HFFc6 (cell line): ENCODE results near the gene ADCY2. TPM values are rescaled to one million over a fixed set of nuclear protein-coding genes. Genes with fewer than 3 reads are reported as not detected.
A peak's percentile ranks its signal among the peaks of the same experiment; 100 is the strongest.

Experiments
- DNase-seq: peaks from one replicate; pipeline ENCODE4 v3.0.0-alpha.2; 2018
- H3K27ac Mint-ChIP-seq: 2 replicates; pipeline ENCODE4 v1.8.0; 2020; ENCODE audit warnings: mild to moderate bottlenecking, mixed read lengths
- H3K27me3 Mint-ChIP-seq: 2 replicates; pipeline ENCODE4 v1.8.0; 2021; ENCODE audit warnings: mild to moderate bottlenecking, moderate library complexity, mixed read lengths; ENCODE audit not compliant: insufficient read depth
- H3K36me3 Mint-ChIP-seq: 2 replicates; pipeline ENCODE4 v1.8.0; 2021; ENCODE audit warnings: low read depth, mixed read lengths
- H3K4me1 Mint-ChIP-seq: 2 replicates; pipeline ENCODE4 v1.8.0; 2020; ENCODE audit warnings: low read depth, mixed read lengths
- H3K4me3 Mint-ChIP-seq: 2 replicates; pipeline ENCODE4 v1.8.0; 2020; ENCODE audit warnings: mild to moderate bottlenecking, moderate library complexity, mixed read lengths
- H3K9me3 Mint-ChIP-seq: 2 replicates; pipeline ENCODE4 v1.8.0; 2020; ENCODE audit warnings: mild to moderate bottlenecking, mixed read lengths
- total RNA-seq, 6 experiments: library from RNA; stranded (reverse); fragmentation: NEBNext Ultra II Directional; extraction: Animal tissue kit (Norgen Biotek cat#: 25700); gene quantifications; 2 replicates in 1 of 6; 3 replicates in 5 of 6; pipeline ENCODE4 v1.2.3, GENCODE V29; 2021
- TF ChIP-seq, protein P1 (sequence below): fragments of 200-600 bp; sonication (generic); IDR thresholded peaks from 2 replicates; pipeline ENCODE4 v1.5.0; 2021; ENCODE audit warnings: antibody characterized with exemption, mild to moderate bottlenecking

ADCY2 gene
- total RNA-seq, 6 experiments from 2014 or later: not detected

GRCh38 chr5:7802855-7803254 is 406.9 kb downstream of the ADCY2 start:
- no peaks in the 10 kb centered on the region for H3K36me3 Mint-ChIP-seq
- H3K4me3 Mint-ChIP-seq: no peak overlapping the region
- H3K9me3 Mint-ChIP-seq: peaks cover 5% of the 10 kb centered on the region; the same call in 1 of the 2 replicates
- no peaks in the 10 kb centered on the region; the same call in 1 of the 2 replicates for H3K27me3 Mint-ChIP-seq
- TF ChIP-seq, protein P1, sequence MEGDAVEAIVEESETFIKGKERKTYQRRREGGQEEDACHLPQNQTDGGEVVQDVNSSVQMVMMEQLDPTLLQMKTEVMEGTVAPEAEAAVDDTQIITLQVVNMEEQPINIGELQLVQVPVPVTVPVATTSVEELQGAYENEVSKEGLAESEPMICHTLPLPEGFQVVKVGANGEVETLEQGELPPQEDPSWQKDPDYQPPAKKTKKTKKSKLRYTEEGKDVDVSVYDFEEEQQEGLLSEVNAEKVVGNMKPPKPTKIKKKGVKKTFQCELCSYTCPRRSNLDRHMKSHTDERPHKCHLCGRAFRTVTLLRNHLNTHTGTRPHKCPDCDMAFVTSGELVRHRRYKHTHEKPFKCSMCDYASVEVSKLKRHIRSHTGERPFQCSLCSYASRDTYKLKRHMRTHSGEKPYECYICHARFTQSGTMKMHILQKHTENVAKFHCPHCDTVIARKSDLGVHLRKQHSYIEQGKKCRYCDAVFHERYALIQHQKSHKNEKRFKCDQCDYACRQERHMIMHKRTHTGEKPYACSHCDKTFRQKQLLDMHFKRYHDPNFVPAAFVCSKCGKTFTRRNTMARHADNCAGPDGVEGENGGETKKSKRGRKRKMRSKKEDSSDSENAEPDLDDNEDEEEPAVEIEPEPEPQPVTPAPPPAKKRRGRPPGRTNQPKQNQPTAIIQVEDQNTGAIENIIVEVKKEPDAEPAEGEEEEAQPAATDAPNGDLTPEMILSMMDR: no peak
- H3K4me1 Mint-ChIP-seq: no peaks in the 10 kb centered on the region
- H3K27ac Mint-ChIP-seq: no peak overlapping the region
- no peak for DNase-seq

DNA sequence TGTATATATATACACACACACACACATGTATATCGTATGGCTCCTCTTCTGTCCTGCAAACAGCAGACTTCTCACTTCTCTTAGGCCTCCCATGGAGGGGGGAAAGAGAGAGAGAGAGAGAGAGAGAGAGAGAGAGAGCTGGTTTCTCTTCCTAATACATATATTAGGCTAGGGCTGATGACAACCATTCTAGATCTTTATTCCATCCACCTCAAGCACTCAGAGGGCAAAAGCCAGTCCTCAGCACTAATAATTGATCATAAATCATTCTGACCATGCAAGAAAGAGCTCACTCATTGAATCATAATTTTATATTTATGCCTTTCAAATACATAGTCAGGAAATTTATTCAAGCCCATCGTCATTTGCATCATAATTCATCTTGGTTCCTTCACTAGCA is 408.0 kb downstream of the ADCY2 start:
- Mint-ChIP-seq H3K27me3 (no peaks in the 10 kb centered on the region; the same call in 1 of the 2 replicates), H3K4me3 (no peak overlapping the region), H3K36me3 (no peaks in the 10 kb centered on the region), H3K27ac (no peak overlapping the region), H3K4me1 (no peaks in the 10 kb centered on the region), H3K9me3 (no peaks in the 10 kb centered on the region; the same call in 1 of the 2 replicates)
- TF ChIP-seq, protein P1: no peak
- no peak for DNase-seq

DNA sequence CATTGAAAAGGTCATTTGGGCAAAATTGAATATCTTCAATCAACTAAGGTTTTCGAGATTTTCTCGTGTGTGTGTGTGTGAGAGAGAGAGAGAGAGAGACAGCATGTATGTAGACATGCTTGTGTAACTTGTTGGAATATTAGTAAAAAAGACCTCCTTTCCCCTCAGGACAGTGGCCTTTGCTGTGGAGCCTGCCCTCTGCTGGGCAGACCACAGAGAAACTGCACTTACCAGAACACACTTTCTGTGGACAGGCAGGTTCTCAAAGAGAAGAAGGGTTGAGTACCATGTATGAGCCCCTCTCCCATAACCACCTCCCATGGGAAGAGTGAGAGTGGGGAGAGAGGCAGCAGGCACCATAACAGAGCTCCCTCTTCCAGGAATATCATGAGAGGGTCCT is 409.4 kb downstream of the ADCY2 start:
- H3K9me3 Mint-ChIP-seq: no peaks in the 10 kb centered on the region; the same call in 1 of the 2 replicates
- H3K27ac Mint-ChIP-seq: no peak overlapping the region
- DNase-seq: no peak
- no peaks in the 10 kb centered on the region; the same call in 1 of the 2 replicates for H3K27me3 Mint-ChIP-seq
- no peaks in the 10 kb centered on the region for H3K36me3 Mint-ChIP-seq
- H3K4me1 Mint-ChIP-seq: no peaks in the 10 kb centered on the region
- TF ChIP-seq, protein P1: peak; percentile 54; the same call in 1 of the 2 replicates
- H3K4me3 Mint-ChIP-seq: no peak overlapping the region

- no peak for DNase-seq
- no peak overlapping the region for H3K4me3 Mint-ChIP-seq
- no peak overlapping the region for H3K27ac Mint-ChIP-seq
- no peaks in the 10 kb centered on the region for H3K36me3 Mint-ChIP-seq
- H3K4me1 Mint-ChIP-seq: no peaks in the 10 kb centered on the region
- H3K9me3 Mint-ChIP-seq: no peaks in the 10 kb centered on the region; the same call in 1 of the 2 replicates
- TF ChIP-seq, protein P1: no peak
- no peaks in the 10 kb centered on the region for H3K27me3 Mint-ChIP-seq
Measured at GRCh38 chr5:7808998-7809397, 413.1 kb downstream of the ADCY2 start.

DNA sequence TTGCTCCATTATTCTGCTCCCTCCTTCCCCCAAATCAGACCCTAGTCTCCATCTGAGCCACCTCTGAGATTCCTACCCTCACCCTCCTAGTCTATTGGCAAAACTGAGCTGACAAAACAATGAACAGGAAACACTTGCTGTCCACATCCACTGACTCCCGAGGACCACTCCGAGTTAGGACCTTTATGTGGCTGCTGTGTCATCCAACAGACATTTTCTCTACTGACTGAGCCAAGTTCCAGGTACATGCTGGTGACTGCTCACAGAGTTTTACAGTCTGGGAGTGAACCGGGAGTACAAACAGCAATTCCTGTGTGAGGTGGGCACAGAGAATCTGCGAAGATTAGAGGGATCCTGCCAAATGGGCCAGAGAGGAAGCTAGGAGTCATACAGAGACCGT is 415.8 kb downstream of the ADCY2 start:
- no peak overlapping the region for H3K27ac Mint-ChIP-seq
- TF ChIP-seq, protein P1: no peak
- peaks cover 5% of the 10 kb centered on the region; the same call in 1 of the 2 replicates for H3K27me3 Mint-ChIP-seq
- no peak overlapping the region for H3K4me3 Mint-ChIP-seq
- H3K36me3 Mint-ChIP-seq: no peaks in the 10 kb centered on the region
- no peak for DNase-seq
- no peaks in the 10 kb centered on the region; the same call in 1 of the 2 replicates for H3K9me3 Mint-ChIP-seq
- no peaks in the 10 kb centered on the region; the same call in 1 of the 2 replicates for H3K4me1 Mint-ChIP-seq
